ENCODE results near the gene RAD51B. TPM values are rescaled to one million over a fixed set of nuclear protein-coding genes. Genes with fewer than 3 reads are reported as not detected.
A peak's percentile ranks its signal among the peaks of the same experiment; 100 is the strongest.

The RAD51B gene
- total and polyA plus RNA-seq, 9 donors = 21.6 to 70.1 (median 35.1) TPM

DNA sequence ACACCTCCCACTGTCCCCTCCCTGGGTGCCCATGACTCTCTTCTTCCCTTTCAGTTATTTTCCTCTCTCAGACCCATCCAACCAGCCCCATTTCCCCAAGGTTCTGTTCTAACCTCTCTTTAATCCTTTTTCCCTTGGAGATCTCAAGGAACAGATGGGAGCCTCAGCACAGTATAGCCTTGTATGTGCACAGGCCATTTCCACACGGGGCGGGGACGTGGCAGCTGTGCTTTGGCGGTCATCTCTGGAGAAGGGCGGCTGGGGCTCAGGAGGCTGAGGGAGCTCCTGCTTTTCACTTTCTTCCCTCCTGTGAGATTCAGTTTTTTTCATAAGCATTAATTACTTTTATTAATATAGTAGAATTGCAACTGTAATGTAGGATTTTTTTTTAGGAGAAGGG lies 761.1 kb downstream of the RAD51B start:
- Histone ChIP-seq H3K27me3 (no peaks in the 10 kb centered on the region), H3K9me3 (no peaks in the 10 kb centered on the region), H3K27ac (no peak overlapping the region), H3K36me3 (no peaks in the 10 kb centered on the region), H3K4me1 (ENCODE audit: insufficient read depth) (no peaks in the 10 kb centered on the region), H3K4me3 (no peak overlapping the region)
- intact Hi-C loops (cut with DNase I) = no loop called here
- WGBS, 3 donors = 76 to 80% (median 77%) methylated on average over 5 of the region's 5 CpGs
- DNase-seq = peak in 1 of 5 donors; percentile 33
- TF ChIP-seq POLR2A (IDR thresholded peaks at IDR 0.05) = no peak
- no peak for TF ChIP-seq EP300 (IDR thresholded peaks at IDR 0.05)
- TF ChIP-seq, protein P1, sequence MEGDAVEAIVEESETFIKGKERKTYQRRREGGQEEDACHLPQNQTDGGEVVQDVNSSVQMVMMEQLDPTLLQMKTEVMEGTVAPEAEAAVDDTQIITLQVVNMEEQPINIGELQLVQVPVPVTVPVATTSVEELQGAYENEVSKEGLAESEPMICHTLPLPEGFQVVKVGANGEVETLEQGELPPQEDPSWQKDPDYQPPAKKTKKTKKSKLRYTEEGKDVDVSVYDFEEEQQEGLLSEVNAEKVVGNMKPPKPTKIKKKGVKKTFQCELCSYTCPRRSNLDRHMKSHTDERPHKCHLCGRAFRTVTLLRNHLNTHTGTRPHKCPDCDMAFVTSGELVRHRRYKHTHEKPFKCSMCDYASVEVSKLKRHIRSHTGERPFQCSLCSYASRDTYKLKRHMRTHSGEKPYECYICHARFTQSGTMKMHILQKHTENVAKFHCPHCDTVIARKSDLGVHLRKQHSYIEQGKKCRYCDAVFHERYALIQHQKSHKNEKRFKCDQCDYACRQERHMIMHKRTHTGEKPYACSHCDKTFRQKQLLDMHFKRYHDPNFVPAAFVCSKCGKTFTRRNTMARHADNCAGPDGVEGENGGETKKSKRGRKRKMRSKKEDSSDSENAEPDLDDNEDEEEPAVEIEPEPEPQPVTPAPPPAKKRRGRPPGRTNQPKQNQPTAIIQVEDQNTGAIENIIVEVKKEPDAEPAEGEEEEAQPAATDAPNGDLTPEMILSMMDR (IDR thresholded peaks at IDR 0.05) = no peak

DNA sequence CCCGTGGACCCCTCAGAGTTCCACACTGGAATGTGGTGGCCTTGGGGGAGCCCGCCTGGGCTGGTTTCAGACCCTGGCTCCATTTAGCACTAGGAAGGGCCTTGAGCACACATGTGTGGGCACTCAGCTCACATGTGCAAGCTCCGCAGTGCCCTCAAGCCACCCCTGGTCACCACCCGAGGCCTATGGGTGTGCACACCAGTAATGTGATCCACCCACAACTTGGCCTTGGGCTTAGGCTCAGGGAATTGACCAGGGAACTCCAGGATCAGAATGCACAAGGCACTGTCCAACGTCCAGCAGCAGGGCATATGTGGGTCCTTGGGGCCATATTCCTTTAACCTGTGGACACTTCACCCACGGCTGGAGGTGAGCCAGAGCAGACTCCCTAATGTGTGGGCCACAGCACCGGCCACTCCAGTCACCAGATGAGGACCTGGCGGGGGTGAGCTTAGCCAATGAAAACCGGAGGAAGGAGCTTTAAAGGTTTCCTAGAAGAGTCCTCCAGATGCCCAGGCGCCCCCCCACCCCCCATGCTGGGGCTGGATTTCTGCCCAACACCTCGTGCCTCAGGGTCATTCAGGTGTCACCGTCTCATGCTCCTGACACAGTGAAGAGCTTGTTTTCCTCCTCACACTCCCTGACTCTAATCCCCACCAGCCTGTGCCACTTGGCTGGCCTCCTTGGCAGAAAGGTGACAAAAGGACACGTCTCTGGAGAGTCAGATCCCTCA lies 764.1 kb downstream of the RAD51B start:
- no peak for TF ChIP-seq POLR2A (IDR thresholded peaks at IDR 0.05)
- TF ChIP-seq, protein P1 (IDR thresholded peaks at IDR 0.05) = no peak
- no peak for TF ChIP-seq EP300 (IDR thresholded peaks at IDR 0.05)

DNA sequence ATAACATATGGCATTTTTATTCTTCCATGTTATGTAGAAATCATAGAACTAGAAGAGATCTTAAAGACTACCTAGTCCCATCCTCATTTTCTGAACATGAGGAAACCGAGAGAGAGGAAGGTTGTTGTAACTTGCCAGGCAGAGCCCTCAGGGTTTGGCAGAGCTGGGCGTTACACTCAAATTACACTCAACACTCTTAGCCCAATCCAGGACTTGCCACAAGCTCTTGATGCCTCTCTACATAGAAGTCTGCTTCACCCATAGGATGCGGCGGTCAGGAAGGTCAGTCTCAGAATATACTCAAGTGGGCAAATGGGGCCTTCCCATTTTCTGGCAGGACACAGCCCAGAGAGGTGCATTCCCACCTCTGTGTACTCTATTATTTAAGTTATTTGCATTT lies 765.2 kb downstream of the RAD51B start:
- TF ChIP-seq EP300 (IDR thresholded peaks at IDR 0.05) = no peak
- no peak for TF ChIP-seq POLR2A (IDR thresholded peaks at IDR 0.05)
- TF ChIP-seq, protein P1 (IDR thresholded peaks at IDR 0.05) = no peak
- H3K4me1 ChIP-seq (ENCODE audit: insufficient read depth) = peaks cover 10% of the 10 kb centered on the region
- peak in 2 of 5 donors; percentile 13 to 15 for DNase-seq
- no peak overlapping the region for H3K4me3 ChIP-seq
- no peaks in the 10 kb centered on the region for H3K9me3 ChIP-seq
- no peaks in the 10 kb centered on the region for H3K36me3 ChIP-seq
- H3K27me3 ChIP-seq = no peaks in the 10 kb centered on the region
- intact Hi-C loops (cut with DNase I) = no loop called here
- H3K27ac ChIP-seq = peak overlapping the region in 1 of 2 donors; percentile 8
- WGBS, 3 donors = 96 to 98% (median 98%) methylated on average over 4 of the region's 4 CpGs

More for the DNA sequence above, 764.1 kb downstream of the RAD51B start:
- WGBS, 3 donors = 78 to 85% (median 80%) methylated on average over 11 to 13 of the region's 13 CpGs
- H3K27ac ChIP-seq = no peak overlapping the region
- H3K9me3 ChIP-seq = no peaks in the 10 kb centered on the region
- no peak overlapping the region for H3K4me3 ChIP-seq
- peaks cover 7% of the 10 kb centered on the region for H3K4me1 ChIP-seq (ENCODE audit: insufficient read depth)
- H3K27me3 ChIP-seq = no peaks in the 10 kb centered on the region
- peak in 2 of 5 donors; percentile 34 to 42 for DNase-seq
- H3K36me3 ChIP-seq = no peaks in the 10 kb centered on the region
- intact Hi-C loops (cut with DNase I) = no loop called here

DNA sequence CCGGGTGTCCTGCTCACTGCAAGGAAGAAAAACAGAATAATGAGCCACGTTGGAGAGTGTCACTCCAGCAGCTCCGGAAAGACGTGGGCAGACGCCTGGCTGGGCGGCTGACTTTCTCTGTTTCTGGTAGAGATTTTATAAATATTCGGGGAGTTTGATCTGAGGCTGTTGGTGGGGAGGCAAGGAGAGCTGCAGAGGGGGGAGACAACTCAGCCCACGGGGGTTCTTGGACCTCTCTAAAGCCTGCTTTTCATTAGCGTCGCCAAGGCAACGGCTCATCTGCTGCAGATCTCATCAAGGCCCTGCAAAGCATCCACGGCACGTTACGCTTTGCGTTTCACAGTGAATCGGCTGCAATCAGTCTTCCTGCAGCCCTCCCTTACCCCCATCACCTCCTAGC lies 766.1 kb downstream of the RAD51B start:
- peak in 2 of 5 donors; percentile 32 to 41 for DNase-seq
- intact Hi-C loops (cut with DNase I) = no loop called here
- H3K9me3 ChIP-seq = no peaks in the 10 kb centered on the region
- peak overlapping the region in 1 of 2 donors; percentile 8 for H3K27ac ChIP-seq
- TF ChIP-seq POLR2A (IDR thresholded peaks at IDR 0.05) (no peak), EP300 (IDR thresholded peaks at IDR 0.05) (no peak)
- TF ChIP-seq, protein P1 (IDR thresholded peaks at IDR 0.05) = no peak
- H3K4me3 ChIP-seq = no peak overlapping the region
- H3K36me3 ChIP-seq = no peaks in the 10 kb centered on the region
- H3K4me1 ChIP-seq (ENCODE audit: insufficient read depth) = peaks cover 18% of the 10 kb centered on the region
- 45 to 55% (median 46%) methylated on average over 16 of the region's 16 CpGs for WGBS, 3 donors
- no peaks in the 10 kb centered on the region for H3K27me3 ChIP-seq

Measured in ovary (tissue), 9 donors.